Hepatocyte (in vitro differentiated cells): Measurements from ENCODE around the gene NRIP1.

Experiments used
- EZH2 ChIP-seq: fragments of 200-600 bp; sonication (generic); IDR thresholded peaks from 2 replicates; pipeline ENCODE4 v1.6.1; 2016; ENCODE audit warnings: antibody characterized with exemption, mild to moderate bottlenecking, borderline replicate concordance
- TF ChIP-seq, protein P1 (sequence below): fragments of 200-600 bp; sonication (generic); IDR thresholded peaks from 2 replicates; pipeline ENCODE4 v1.5.1; 2016; ENCODE audit warnings: antibody characterized with exemption, mild to moderate bottlenecking; ENCODE audit not compliant: poor library complexity

DNA sequence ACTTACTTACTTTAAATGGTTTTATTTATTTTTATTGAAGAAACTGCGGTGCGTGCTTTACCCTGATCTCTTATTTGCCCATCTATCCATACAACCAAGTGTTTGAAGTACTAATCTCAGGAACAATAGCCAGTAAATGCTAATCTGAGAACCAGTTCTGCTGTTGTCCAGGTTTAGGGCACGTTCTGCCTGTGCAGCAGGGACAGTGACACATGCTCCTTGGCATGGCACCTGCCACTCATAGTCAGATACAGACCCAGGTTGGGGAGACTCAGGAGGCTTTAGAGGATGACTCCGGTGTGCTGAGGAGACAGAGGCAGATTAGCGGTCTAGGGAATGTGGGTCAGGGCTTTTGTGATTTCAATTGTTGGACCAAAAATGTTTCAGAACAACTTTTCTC is 83.6 kb downstream of the NRIP1 start:
- TF ChIP-seq, protein P1, sequence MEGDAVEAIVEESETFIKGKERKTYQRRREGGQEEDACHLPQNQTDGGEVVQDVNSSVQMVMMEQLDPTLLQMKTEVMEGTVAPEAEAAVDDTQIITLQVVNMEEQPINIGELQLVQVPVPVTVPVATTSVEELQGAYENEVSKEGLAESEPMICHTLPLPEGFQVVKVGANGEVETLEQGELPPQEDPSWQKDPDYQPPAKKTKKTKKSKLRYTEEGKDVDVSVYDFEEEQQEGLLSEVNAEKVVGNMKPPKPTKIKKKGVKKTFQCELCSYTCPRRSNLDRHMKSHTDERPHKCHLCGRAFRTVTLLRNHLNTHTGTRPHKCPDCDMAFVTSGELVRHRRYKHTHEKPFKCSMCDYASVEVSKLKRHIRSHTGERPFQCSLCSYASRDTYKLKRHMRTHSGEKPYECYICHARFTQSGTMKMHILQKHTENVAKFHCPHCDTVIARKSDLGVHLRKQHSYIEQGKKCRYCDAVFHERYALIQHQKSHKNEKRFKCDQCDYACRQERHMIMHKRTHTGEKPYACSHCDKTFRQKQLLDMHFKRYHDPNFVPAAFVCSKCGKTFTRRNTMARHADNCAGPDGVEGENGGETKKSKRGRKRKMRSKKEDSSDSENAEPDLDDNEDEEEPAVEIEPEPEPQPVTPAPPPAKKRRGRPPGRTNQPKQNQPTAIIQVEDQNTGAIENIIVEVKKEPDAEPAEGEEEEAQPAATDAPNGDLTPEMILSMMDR, result no peak
- TF ChIP-seq EZH2, result no peak
